HG03045 (cell line): ENCODE results near the gene ACCS.
A peak's percentile ranks its signal among the peaks of the same experiment; 100 is the strongest.

ENCODE experiments used
- ATAC-seq: cut with Tn5 transposase; IDR thresholded peaks from one replicate; pipeline ENCODE4 v1.9.1; 2021; ENCODE audit warnings: mild to moderate bottlenecking, moderate library complexity; ENCODE audit not compliant: unreplicated experiment

Gene ACCS

GRCh38 chr11:44085330-44085729, 19.3 kb downstream of the ACCS start:
- ATAC-seq, result no peak

GRCh38 chr11:44088377-44088776, 22.3 kb downstream of the ACCS start:
- no peak for ATAC-seq

- ATAC-seq, result no peak
Measured at GRCh38 chr11:44088871-44089270, 22.8 kb downstream of the ACCS start.

- no peak for ATAC-seq
Measured at GRCh38 chr11:44090539-44090938, 24.5 kb downstream of the ACCS start.

- ATAC-seq, result no peak
Measured at GRCh38 chr11:44094260-44094868, 28.3 kb downstream of the ACCS start.

- ATAC-seq, result peak; percentile 94
Measured at GRCh38 chr11:44095506-44096359, 29.7 kb downstream of the ACCS start, which contains the start of gene EXT2. EXT2 (plus strand) TSS chr11:44095678; CDS start chr11:44107713, 12,035 bp downstream.

- no peak for ATAC-seq
Measured at GRCh38 chr11:44096360-44097185, 30.5 kb downstream of the ACCS start.

- ATAC-seq, result no peak
Measured at GRCh38 chr11:44097821-44098220, 31.8 kb downstream of the ACCS start.

- ATAC-seq, result no peak
Measured at GRCh38 chr11:44101098-44101497, 35.0 kb downstream of the ACCS start.

GRCh38 chr11:44104481-44105294, 38.6 kb downstream of the ACCS start:
- no peak for ATAC-seq

GRCh38 chr11:44108260-44108659, 42.2 kb downstream of the ACCS start:
- no peak for ATAC-seq

- ATAC-seq, result peak; percentile 87
Measured at GRCh38 chr11:44110231-44110679, 44.2 kb downstream of the ACCS start.

GRCh38 chr11:44112091-44112821, 46.2 kb downstream of the ACCS start:
- no peak for ATAC-seq

- no peak for ATAC-seq
Measured at GRCh38 chr11:44113018-44113417, 46.9 kb downstream of the ACCS start.

GRCh38 chr11:44113572-44113971, 47.5 kb downstream of the ACCS start:
- no peak for ATAC-seq

GRCh38 chr11:44116234-44116830, 50.3 kb downstream of the ACCS start:
- no peak for ATAC-seq

GRCh38 chr11:44120169-44120568, 54.1 kb downstream of the ACCS start:
- ATAC-seq, result no peak

GRCh38 chr11:44125598-44125997, 59.5 kb downstream of the ACCS start:
- ATAC-seq, result no peak

- ATAC-seq, result no peak
Measured at GRCh38 chr11:44126304-44126703, 60.2 kb downstream of the ACCS start.
